ENCODE measurements around the gene PLEKHA4.

GRCh38 chr19:48877855-48878195 lies 9.4 kb upstream of the PLEKHA4 start:
- TF ChIP-seq CTCF (conservative IDR thresholded peaks at IDR 0.05 in 1 of 2, IDR thresholded peaks at IDR 0.05 in 1 of 2; ENCODE audit: extremely low read depth in 1 of 2, insufficient read depth in 1 of 2, low read depth in 1 of 2, low read length in 2 of 2): no peak
- TF ChIP-seq EZH2 (IDR thresholded peaks at IDR 0.05; ENCODE audit: borderline replicate concordance, low read length): no peak
